GM19328 (cell line): ENCODE results near the gene TAS2R39.
A peak's percentile ranks its signal among the peaks of the same experiment; 100 is the strongest.

ENCODE experiments used
- ATAC-seq: cut with Tn5 transposase; IDR thresholded peaks from one replicate; pipeline ENCODE4 v1.9.1; 2021; ENCODE audit warnings: mild to moderate bottlenecking, moderate library complexity; ENCODE audit not compliant: unreplicated experiment

TAS2R39 gene

DNA sequence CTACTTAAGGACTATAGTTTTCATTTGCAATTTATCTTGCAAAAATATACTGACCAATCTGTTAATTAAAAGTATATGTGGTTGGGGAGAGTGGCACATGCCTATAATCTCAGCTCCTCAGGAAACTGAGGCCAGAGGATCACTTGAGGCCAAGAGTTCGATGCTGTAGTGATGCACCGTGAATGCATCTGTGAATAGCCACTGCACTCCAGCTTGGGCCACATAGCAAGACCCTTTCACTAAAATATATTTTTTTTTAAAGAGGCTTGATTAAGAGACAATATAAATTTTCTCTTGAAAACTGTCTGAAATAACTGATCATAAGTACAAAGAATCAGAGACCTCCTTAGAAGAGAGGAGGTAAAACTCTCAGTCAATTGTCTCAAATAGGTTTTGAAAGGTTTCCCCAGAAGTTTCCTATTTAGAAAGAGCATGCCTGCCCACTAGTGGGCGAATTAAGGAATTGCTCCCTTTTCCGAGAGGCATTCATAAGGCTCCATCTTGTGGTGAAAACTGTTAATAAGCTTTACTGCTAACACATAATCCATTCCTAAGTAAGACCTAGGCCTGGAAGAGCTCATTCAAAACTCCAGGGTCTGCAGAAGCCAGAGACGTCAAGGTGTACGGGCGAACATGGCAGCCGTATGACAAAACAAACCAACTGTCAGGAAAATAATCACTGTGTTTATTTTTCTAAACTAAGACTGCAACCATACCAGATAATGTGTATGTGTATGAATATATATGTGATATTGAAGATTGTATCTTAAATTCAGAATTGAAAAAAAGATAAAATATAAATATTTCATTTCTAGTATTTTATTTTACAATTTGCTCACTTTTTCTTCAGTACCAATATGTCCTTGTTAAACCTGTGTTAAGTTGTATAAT lies 31.8 kb downstream of the TAS2R39 start:
- peak; percentile 84 for ATAC-seq

GRCh38 chr7:143216151-143216550 lies 32.9 kb downstream of the TAS2R39 start:
- ATAC-seq: no peak

DNA sequence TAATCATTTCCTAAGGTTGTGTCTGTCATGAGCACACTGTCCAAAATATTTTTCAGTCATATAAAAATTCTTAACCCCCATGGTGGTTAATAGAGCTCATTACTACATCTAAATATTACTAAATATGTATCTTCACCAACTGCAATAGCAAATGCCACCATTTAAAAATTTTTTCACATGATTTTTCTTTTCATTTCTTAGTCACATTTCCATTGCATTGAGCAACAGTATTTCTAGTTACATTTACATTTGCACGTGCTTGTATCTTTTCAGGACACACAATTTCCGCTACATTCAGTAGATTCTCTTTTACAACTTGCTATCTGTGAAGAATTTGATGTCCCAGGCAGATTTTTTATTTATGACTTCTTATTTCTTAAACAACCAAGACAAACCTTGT lies 33.5 kb downstream of the TAS2R39 start:
- ATAC-seq: no peak

DNA sequence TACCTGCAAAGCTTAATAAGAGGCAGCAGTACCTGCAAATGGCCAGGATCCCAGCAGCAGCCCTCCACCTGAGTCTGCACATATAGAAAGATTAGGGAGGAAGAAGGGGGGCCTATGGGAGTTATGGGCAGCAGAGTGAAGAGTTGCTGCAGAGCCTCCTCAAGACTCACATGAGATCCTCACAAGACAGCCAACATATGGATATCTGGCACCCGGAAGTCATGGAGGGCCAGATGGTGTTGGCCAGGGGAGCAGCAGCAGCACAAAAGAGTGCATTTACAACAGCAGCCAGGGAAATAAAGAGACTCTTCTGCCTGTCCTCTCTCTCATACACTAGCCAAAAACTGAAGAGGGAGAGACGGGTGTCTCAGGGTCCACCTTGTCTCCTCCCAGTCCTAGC lies 34.6 kb downstream of the TAS2R39 start:
- no peak for ATAC-seq

DNA sequence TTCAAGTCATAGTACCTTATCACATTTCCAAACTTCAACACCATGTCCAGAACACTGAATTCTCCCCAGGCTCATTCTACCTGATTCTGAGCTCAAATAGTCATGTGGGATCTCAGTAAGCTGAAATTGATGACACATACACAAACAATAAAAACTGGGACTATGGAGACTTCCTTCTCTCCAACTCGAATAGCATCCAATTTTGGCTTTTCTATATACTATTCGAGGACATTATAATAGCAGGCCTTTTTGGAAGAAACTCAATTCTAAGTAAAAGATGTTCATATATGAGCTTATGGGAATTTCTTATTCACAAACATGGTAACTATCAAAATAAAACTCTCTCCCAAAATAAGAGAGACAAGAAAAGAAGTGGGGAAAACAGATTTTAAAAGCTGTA lies 38.1 kb downstream of the TAS2R39 start:
- ATAC-seq: no peak

DNA sequence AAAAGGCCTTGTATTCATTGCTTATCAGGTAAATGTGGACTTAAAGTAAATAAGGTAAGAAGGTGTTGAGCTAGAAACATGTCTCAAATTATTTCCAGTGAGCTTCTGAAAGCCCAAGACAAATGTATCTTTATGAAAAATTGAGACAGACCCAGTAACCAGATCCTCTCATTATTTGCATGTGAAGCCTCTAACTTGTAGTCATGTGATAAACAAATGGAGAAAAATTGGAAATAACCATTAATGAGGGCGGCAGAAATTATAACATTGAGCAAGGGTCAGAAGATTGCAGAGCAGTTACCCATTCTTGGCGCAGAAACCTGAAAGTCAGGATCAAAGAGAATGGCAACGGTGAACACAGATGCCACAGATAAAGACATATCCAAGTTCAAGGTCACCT lies 38.5 kb downstream of the TAS2R39 start, which contains the start of gene TAS2R40:
TSS of gene TAS2R40 (plus strand) at position 301 of the 400 bp plus-strand sequence. CDS start at position 343, 42 bp downstream.
- ATAC-seq: no peak

DNA sequence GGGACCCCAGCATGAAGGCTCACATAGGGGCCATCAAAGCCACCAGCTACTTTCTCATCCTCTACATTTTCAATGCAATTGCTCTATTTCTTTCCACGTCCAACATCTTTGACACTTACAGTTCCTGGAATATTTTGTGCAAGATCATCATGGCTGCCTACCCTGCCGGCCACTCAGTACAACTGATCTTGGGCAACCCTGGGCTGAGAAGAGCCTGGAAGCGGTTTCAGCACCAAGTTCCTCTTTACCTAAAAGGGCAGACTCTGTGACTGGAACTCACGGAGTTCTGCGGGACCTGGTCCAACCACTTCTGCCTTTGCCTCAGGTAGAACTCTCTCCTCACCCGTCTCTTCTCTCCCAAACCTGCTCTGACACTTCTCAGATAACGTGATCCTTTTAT lies 39.6 kb downstream of the TAS2R39 start:
- ATAC-seq: no peak

DNA sequence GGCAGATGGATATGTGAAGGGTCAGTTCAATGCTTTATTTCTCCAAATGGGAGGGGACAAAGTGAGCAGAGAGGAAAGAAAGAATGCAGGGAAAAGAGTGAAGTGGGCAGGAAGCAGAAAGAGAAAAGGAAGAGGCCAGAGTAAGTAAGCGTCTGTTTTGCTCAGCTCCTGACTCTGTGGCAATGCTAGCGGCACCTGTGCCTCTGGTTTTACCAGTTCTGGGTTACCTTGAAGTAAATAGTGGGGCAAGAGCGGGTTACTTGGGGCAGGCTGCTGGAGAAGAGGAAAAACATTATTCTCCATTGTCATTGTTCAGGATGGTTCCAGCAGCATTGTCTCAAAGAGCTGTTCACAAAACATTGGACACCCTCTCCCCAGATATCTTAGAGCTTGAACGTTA lies 40.6 kb downstream of the TAS2R39 start:
- no peak for ATAC-seq

GRCh38 chr7:143225047-143225446 lies 41.8 kb downstream of the TAS2R39 start:
- ATAC-seq: no peak

GRCh38 chr7:143227806-143228205 lies 44.6 kb downstream of the TAS2R39 start:
- ATAC-seq: no peak

DNA sequence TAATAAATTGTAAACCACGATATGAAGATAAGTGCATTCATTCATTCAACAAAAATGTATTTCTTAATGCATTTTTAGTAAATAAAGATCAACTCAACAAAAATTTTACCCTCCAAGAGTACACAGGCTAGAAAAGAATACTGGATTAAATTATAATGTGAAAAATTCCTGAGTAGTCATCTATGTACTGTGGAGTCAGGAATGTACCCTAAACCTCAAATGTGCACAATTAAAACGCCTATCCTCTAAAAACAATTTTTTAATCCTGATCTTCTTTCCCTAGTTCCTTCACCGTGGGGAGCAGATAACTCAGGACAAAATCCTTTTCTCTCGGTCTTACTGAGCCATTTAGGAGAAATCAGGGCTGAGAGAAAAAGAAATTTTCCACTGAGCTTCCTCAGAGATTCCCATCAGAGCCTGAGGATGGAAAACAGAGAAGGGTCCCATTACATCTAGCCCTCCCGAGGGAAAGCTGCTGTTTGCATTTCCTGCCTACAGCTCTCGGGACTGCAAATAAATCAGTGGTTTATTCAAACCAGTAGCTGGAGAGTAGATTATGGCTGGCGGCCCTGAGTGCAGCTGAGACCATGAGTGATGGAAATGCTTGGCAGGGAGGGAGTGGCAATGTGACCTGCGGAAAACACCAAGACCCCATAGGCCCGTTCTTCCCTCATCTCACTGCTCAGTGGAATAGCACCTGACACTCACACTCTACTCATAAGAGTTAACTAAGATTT lies 46.0 kb downstream of the TAS2R39 start:
- ATAC-seq: no peak

- no peak for ATAC-seq
Measured at GRCh38 chr7:143230602-143231457, 47.6 kb downstream of the TAS2R39 start.
